ENCODE results near the gene BCL6B.

BCL6B gene

DNA sequence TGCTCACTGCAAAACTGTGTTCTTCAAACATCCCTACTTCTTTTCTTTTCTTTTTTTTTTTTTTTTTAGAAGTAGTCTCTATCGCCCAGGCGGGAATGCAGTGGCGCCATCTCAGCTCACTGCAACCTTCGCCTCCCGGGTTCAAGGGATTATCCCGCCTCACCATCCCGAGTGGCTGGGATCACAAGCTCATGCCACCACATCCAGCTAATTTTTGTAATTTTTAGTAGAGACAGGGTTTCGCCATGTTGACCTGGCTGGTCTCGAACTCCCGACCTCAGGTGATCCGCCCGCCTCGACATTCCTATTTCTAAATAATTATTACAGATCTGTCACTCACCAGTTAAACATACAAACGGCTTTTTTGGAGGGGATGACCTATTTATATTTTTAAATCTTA lies 11.4 kb upstream of the BCL6B start:
- Histone ChIP-seq H3K9ac (ENCODE audit: low read depth, low read length) (no peak overlapping the region), H3K27ac (ENCODE audit: low read depth, low read length) (no peak overlapping the region), H3K4me1 (ENCODE audit: control insufficient read depth, insufficient read depth, low read length) (peaks cover 9% of the 10 kb centered on the region), H3K27me3 (ENCODE audit: control insufficient read depth, insufficient read depth, low read length) (no peaks in the 10 kb centered on the region), H3K36me3 (ENCODE audit: control insufficient read depth, insufficient read depth, low read length) (peaks cover 7% of the 10 kb centered on the region), H3K4me3 (ENCODE audit: low read depth, low read length) (peak overlapping the region; percentile 84), H3K9me3 (ENCODE audit: control insufficient read depth, insufficient read depth, low read length) (no peaks in the 10 kb centered on the region)

DNA sequence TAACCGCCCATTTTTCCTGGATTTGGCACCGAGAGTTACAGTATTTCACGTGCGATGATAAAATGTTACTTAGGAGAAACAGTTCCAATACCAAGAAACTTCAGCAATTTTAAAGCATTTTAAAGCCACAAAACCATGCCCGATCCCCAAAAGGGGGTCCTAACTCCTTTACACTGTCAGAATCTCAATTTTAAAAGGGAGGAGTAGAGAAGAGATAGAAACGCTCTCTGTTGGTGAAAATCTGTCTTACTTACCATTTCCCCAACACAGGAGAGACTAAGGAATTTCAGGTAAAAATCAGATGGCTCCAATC lies 11.0 kb upstream of the BCL6B start:
- no peaks in the 10 kb centered on the region for H3K9me3 ChIP-seq (ENCODE audit: control insufficient read depth, insufficient read depth, low read length)
- H3K27ac ChIP-seq (ENCODE audit: low read depth, low read length) = peak overlapping the region; percentile 98
- H3K4me3 ChIP-seq (ENCODE audit: low read depth, low read length) = peak overlapping the region; percentile 84
- H3K9ac ChIP-seq (ENCODE audit: low read depth, low read length) = peak overlapping the region; percentile 99
- H3K4me1 ChIP-seq (ENCODE audit: control insufficient read depth, insufficient read depth, low read length) = peaks cover 9% of the 10 kb centered on the region
- H3K27me3 ChIP-seq (ENCODE audit: control insufficient read depth, insufficient read depth, low read length) = no peaks in the 10 kb centered on the region
- peaks cover 8% of the 10 kb centered on the region for H3K36me3 ChIP-seq (ENCODE audit: control insufficient read depth, insufficient read depth, low read length)

DNA sequence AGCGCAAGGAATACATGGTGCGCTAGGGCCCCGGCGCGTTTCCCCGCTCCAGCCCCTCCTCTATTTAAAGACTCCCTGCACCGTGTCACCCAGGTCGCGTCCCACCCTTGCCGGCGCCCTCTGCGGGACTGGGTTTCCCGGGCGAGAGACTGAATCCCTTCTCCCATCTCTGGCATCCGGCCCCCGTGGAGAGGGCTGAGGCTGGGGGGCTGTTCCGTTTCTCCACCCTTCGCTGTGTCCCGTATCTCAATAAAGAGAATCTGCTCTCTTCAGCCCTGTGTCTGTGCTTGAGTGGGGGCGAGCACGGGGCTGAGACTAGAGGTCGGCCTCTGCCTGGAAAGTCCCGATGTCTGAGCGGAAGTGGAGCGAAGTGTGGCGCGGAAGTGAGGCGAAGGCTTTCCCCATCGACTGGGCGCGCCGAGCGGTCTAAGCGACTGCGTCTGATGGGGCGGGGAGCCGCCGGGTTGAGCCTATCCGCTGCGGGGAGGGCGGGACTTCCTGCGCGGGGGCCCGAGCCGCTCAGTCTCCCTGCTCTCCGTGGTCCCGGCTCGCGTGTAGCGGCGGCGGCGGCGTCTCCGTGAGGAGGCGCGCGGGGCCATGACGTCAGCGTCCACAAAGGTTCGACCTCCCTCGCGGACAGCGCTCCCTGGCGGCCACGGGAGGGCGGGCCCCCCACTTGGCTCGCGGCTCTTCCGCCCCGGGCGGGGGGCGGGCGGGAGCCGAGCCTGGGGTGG lies 8.4 kb upstream of the BCL6B start:
- no peaks in the 10 kb centered on the region for H3K9me3 ChIP-seq (ENCODE audit: control insufficient read depth, insufficient read depth, low read length)
- H3K27me3 ChIP-seq (ENCODE audit: control insufficient read depth, insufficient read depth, low read length) = no peaks in the 10 kb centered on the region
- peaks cover 13% of the 10 kb centered on the region for H3K36me3 ChIP-seq (ENCODE audit: control insufficient read depth, insufficient read depth, low read length)
- peaks cover 9% of the 10 kb centered on the region for H3K4me1 ChIP-seq (ENCODE audit: control insufficient read depth, insufficient read depth, low read length)
- peak overlapping the region; percentile 65; the same call in 1 of the 2 replicates for H3K9ac ChIP-seq (ENCODE audit: low read depth, low read length)
- peak overlapping the region; percentile 84 for H3K4me3 ChIP-seq (ENCODE audit: low read depth, low read length)
- H3K27ac ChIP-seq (ENCODE audit: low read depth, low read length) = peak overlapping the region; percentile 83

DNA sequence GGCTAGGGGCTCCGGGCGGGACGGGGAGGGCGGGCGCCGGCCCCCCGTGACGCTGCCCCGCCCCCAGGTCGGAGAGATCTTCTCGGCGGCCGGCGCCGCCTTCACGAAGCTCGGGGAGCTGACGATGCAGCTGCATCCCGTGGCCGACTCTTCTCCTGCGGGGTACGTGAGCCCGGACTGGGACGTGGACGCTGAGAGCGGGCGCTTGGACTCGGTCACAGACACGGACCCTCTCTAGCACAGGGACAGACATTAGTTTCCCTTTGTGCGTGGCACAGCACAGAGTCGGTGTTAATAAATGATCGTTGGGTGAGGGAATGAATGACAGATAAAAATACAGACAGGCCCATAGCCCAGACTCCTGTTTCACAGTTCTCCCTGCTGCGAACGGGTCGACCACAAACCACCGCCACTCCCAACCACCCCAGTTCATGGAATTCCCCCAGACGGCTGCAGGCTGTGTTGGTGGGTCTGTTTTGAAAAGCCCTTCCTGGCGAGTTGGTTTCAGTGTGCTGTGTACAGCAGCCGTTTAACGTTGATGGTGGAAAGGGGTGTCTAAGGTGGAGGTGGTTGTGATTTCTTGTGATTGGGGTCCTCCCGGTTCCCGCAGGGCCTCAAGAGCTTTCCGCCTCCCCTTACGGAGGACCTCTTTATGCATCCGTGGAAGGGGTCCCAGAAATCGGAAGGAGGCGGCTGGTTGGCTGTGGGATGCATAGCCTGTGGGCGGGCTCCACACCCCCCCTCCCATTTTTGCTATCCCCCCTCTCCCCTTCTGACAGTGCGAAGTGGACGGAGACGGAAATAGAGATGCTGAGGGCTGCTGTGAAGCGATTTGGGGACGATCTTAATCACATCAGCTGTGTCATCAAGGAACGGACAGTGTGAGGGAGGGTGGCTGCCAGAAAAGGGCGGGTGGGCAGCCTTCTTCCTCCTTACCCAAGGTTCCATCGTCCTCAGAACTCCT lies 7.6 kb upstream of the BCL6B start:
- peak overlapping the region; percentile 83 for H3K27ac ChIP-seq (ENCODE audit: low read depth, low read length)
- H3K27me3 ChIP-seq (ENCODE audit: control insufficient read depth, insufficient read depth, low read length) = peaks cover 1% of the 10 kb centered on the region; the same call in 1 of the 2 replicates
- H3K4me1 ChIP-seq (ENCODE audit: control insufficient read depth, insufficient read depth, low read length) = peaks cover 12% of the 10 kb centered on the region
- H3K9me3 ChIP-seq (ENCODE audit: control insufficient read depth, insufficient read depth, low read length) = no peaks in the 10 kb centered on the region
- peak overlapping the region; percentile 50; the same call in 1 of the 2 replicates for H3K9ac ChIP-seq (ENCODE audit: low read depth, low read length)
- H3K4me3 ChIP-seq (ENCODE audit: low read depth, low read length) = peak overlapping the region; percentile 84
- H3K36me3 ChIP-seq (ENCODE audit: control insufficient read depth, insufficient read depth, low read length) = peaks cover 9% of the 10 kb centered on the region; the same call in 1 of the 2 replicates

DNA sequence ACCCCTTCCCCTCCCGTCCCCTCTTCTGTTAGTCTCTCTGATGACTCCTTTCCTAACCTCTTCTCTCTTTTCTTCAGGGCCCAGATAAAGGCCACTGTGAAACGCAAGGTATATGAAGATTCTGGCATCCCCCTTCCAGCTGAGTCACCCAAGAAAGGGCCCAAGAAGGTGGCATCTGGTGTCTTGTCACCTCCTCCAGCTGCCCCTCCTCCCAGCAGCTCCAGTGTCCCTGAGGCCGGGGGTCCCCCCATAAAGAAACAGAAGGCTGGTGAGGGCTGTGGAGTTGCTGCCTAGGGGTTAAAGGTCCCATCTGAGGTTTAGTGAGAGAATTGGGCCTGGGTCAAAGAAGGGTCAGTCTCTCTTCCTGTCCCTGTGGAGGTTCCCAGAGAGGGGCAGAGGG lies 6.4 kb upstream of the BCL6B start:
- H3K27ac ChIP-seq (ENCODE audit: low read depth, low read length) = no peak overlapping the region
- peaks cover 13% of the 10 kb centered on the region for H3K4me1 ChIP-seq (ENCODE audit: control insufficient read depth, insufficient read depth, low read length)
- H3K36me3 ChIP-seq (ENCODE audit: control insufficient read depth, insufficient read depth, low read length) = peaks cover 9% of the 10 kb centered on the region; the same call in 1 of the 2 replicates
- no peak overlapping the region for H3K9ac ChIP-seq (ENCODE audit: low read depth, low read length)
- no peaks in the 10 kb centered on the region for H3K9me3 ChIP-seq (ENCODE audit: control insufficient read depth, insufficient read depth, low read length)
- H3K27me3 ChIP-seq (ENCODE audit: control insufficient read depth, insufficient read depth, low read length) = peaks cover 12% of the 10 kb centered on the region
- H3K4me3 ChIP-seq (ENCODE audit: low read depth, low read length) = no peak overlapping the region

DNA sequence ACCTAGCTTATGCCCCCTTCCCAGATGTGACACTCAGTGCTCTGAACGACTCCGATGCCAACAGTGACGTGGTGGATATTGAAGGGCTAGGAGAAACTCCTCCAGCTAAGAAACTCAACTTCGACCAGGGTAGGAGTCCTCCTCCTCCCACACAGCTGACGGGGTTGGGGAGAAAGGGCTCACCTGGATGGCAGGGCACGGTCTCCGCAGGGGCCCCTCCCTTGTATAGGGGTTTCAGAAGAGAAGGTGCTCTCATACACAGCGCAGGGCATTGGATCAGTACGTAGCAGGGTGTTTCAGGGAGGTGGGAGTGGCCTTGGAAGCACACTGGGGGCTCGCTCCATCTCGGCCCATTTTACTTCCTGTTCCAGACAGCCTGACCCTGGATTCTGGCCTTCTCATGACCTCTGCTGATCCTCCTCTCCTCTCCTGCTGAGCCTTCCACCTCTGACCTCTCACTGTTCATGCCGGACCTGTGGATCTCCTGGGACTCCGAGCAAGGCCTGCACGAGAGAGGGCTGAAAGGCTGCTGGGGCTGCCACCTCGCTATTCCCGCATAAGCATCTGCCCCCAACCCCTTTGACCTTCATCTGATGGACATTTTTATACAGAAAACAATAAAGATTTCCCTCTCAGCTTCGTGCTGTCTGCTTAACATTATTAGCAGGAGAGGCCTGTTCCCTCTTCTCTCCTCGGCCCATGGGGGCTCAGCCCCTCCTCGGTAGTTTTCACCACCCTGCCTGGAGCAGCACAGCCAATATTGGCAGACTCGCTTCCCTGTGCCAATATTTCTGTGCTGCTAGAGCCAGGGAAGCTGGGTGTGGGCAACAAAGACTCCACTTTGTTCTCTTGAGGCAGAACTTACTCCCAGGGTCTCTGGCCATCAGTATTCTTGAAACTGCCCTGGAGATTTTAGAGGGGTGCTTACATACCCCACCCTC lies 5.7 kb upstream of the BCL6B start:
- Histone ChIP-seq H3K4me1 (ENCODE audit: control insufficient read depth, insufficient read depth, low read length) (peaks cover 16% of the 10 kb centered on the region), H3K27me3 (ENCODE audit: control insufficient read depth, insufficient read depth, low read length) (peaks cover 19% of the 10 kb centered on the region), H3K9ac (ENCODE audit: low read depth, low read length) (no peak overlapping the region), H3K36me3 (ENCODE audit: control insufficient read depth, insufficient read depth, low read length) (peaks cover 9% of the 10 kb centered on the region; the same call in 1 of the 2 replicates), H3K27ac (ENCODE audit: low read depth, low read length) (no peak overlapping the region), H3K4me3 (ENCODE audit: low read depth, low read length) (no peak overlapping the region), H3K9me3 (ENCODE audit: control insufficient read depth, insufficient read depth, low read length) (no peaks in the 10 kb centered on the region)

DNA sequence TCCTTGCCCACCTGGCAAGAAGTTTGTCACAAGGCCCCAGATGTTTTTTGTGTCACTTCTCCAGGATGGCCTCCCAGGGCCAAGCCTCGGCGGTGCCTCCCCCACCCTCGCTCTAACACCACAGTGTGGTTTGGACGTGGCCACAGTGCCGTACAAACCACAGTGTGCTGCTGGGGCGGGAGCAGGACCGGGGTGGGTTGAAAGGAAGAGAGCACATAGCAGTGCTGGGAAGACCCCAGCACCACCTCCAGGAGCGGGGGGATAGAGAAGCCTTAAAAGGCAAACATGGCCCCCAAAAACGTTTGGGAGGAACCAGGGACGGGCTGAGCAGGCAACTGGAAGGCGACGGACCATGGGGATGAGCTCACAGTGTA lies 5.0 kb upstream of the BCL6B start:
- H3K9ac ChIP-seq (ENCODE audit: low read depth, low read length) = no peak overlapping the region
- H3K36me3 ChIP-seq (ENCODE audit: control insufficient read depth, insufficient read depth, low read length) = peaks cover 9% of the 10 kb centered on the region; the same call in 1 of the 2 replicates
- no peak overlapping the region for H3K27ac ChIP-seq (ENCODE audit: low read depth, low read length)
- H3K4me3 ChIP-seq (ENCODE audit: low read depth, low read length) = no peak overlapping the region
- peaks cover 16% of the 10 kb centered on the region for H3K4me1 ChIP-seq (ENCODE audit: control insufficient read depth, insufficient read depth, low read length)
- no peaks in the 10 kb centered on the region for H3K9me3 ChIP-seq (ENCODE audit: control insufficient read depth, insufficient read depth, low read length)
- peaks cover 26% of the 10 kb centered on the region for H3K27me3 ChIP-seq (ENCODE audit: control insufficient read depth, insufficient read depth, low read length)

DNA sequence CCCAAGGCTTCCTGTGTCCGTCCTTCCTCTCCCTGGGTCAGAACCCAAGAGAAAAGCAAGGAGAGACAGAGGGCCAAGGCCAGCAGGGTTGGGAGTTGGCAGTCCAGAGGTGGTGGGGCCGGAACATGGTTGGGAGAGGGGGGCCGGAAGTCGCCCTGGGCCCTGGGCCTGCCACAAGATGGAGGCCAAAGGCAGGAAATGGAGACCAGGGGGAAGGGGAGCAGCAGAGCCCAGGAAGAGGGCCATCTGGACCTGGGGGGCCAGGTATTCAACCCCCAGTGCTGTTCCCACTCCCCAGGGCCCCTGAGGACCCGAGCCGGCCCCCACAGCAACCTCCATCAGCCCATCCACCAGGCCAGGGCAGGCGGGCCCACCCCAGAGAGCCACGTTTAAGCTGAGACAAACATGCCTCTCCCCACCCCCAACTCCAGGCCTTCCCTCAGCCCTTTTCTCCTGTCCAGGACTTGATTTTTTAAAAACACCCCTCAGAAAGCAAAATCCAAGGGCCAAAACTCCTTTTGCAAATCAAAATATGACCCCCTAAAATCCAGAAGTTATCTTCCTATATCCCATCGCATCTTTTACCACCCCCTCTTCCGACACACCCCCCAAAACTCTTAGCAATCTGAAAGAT lies 4.4 kb upstream of the BCL6B start:
- H3K4me1 ChIP-seq (ENCODE audit: control insufficient read depth, insufficient read depth, low read length) = peaks cover 18% of the 10 kb centered on the region
- no peak overlapping the region for H3K4me3 ChIP-seq (ENCODE audit: low read depth, low read length)
- H3K9ac ChIP-seq (ENCODE audit: low read depth, low read length) = no peak overlapping the region
- peaks cover 9% of the 10 kb centered on the region; the same call in 1 of the 2 replicates for H3K36me3 ChIP-seq (ENCODE audit: control insufficient read depth, insufficient read depth, low read length)
- no peak overlapping the region for H3K27ac ChIP-seq (ENCODE audit: low read depth, low read length)
- peaks cover 32% of the 10 kb centered on the region for H3K27me3 ChIP-seq (ENCODE audit: control insufficient read depth, insufficient read depth, low read length)
- no peaks in the 10 kb centered on the region for H3K9me3 ChIP-seq (ENCODE audit: control insufficient read depth, insufficient read depth, low read length)

DNA sequence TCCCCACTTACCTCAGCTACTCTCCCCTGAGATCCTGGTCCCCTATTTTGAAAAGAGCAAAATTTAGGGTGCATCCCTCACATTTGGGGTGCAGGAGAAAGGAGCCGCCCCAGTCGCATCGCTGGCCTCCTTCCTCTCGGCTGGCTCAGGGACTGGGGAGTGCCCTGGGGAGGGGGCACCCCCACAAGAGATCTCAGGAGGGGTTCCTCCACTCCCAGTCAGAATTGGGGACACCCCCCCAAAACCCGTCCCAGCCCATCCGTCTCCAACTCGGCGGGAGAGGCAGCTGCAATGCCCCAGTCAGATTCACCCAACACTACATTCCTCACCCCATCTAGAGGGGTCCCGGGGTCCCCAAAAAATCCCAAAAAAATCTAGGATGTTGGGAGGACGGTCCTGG lies 3.5 kb upstream of the BCL6B start:
- H3K4me3 ChIP-seq (ENCODE audit: low read depth, low read length) = 0 out of 2 replicates have a peak overlapping the region, but pooled peaks have one; percentile 52

More for the DNA sequence above, 3.5 kb upstream of the BCL6B start:
- Histone ChIP-seq H3K36me3 (ENCODE audit: control insufficient read depth, insufficient read depth, low read length) (peaks cover 9% of the 10 kb centered on the region; the same call in 1 of the 2 replicates), H3K4me1 (ENCODE audit: control insufficient read depth, insufficient read depth, low read length) (peaks cover 12% of the 10 kb centered on the region), H3K9me3 (ENCODE audit: control insufficient read depth, insufficient read depth, low read length) (no peaks in the 10 kb centered on the region), H3K27me3 (ENCODE audit: control insufficient read depth, insufficient read depth, low read length) (peaks cover 33% of the 10 kb centered on the region), H3K9ac (ENCODE audit: low read depth, low read length) (peak overlapping the region; percentile 26; the same call in 1 of the 2 replicates), H3K27ac (ENCODE audit: low read depth, low read length) (no peak overlapping the region)
